HepG2 (cell line): ENCODE measurements around the gene AP4E1. TPM values are rescaled to one million over a fixed set of nuclear protein-coding genes. Genes with fewer than 3 reads are reported as not detected.

Experiments
- BRCA1 ChIP-seq: sonication (generic); formaldehyde crosslinking; IDR thresholded peaks from 2 replicates; pipeline ENCODE4 v1.4.0; 2020; ENCODE audit warnings: missing genetic modification reagents
- MATR3 ChIP-seq: sonication (generic); formaldehyde crosslinking; IDR thresholded peaks from 2 replicates; pipeline ENCODE4 v1.4.0; 2020; ENCODE audit warnings: missing genetic modification reagents
- MBD4 ChIP-seq: IDR thresholded peaks from 2 replicates; pipeline ENCODE4 v1.6.1; 2012; ENCODE audit warnings: low read length, inconsistent platforms, borderline replicate concordance
- PCBP2 ChIP-seq: fragments of 200-400 bp; formaldehyde crosslinking; optimal IDR thresholded peaks from 2 replicates; pipeline ENCODE3; 2018; ENCODE audit warnings: low read length, low read depth; ENCODE audit not compliant: poor library complexity, severe bottlenecking
- POGK ChIP-seq: sonication (generic); formaldehyde crosslinking; conservative IDR thresholded peaks from 2 replicates; pipeline ENCODE4 v1.8.0; 2022; ENCODE audit warnings: mild to moderate bottlenecking, moderate library complexity, missing genetic modification reagents
- SOX13 ChIP-seq, 3 experiments: fragments of 450-650 bp in 1 of 3; sonication (generic) in 1 of 3; formaldehyde crosslinking in 1 of 3; IDR thresholded peaks in 2 of 3; conservative IDR thresholded peaks in 1 of 3; 2 replicates each; pipeline versions ENCODE4 v1.5.0 to v1.6.1; 2016 to 2020; ENCODE audit warnings: antibody characterized with exemption in 1 of 3, mild to moderate bottlenecking in 1 of 3, missing compliant biosample characterization in 1 of 3, missing genetic modification reagents in 1 of 3, moderate library complexity in 1 of 3
- TARDBP ChIP-seq: sonication (generic); formaldehyde crosslinking; IDR thresholded peaks from 2 replicates; pipeline ENCODE4 v1.8.0; 2022; ENCODE audit warnings: mild to moderate bottlenecking, missing genetic modification reagents
- ZBTB37 ChIP-seq: sonication (generic); formaldehyde crosslinking; IDR thresholded peaks from 2 replicates; pipeline ENCODE4 v1.4.0; 2020; ENCODE audit warnings: mild to moderate bottlenecking, missing genetic modification reagents
- ZFY ChIP-seq: sonication (generic); formaldehyde crosslinking; IDR thresholded peaks from 2 replicates; pipeline ENCODE4 v1.4.0; 2020; ENCODE audit warnings: missing genetic modification reagents
- ZNF143 ChIP-seq: sonication (generic); formaldehyde crosslinking; IDR thresholded peaks from 2 replicates; pipeline ENCODE4 v1.4.0; 2020; ENCODE audit warnings: missing genetic modification reagents
- ZNF180 ChIP-seq: sonication (generic); formaldehyde crosslinking; IDR thresholded peaks from 2 replicates; pipeline ENCODE4 v1.4.0; 2020; ENCODE audit warnings: low read depth, missing genetic modification reagents, borderline replicate concordance
- ZNF280D ChIP-seq: sonication (generic); formaldehyde crosslinking; IDR thresholded peaks from 2 replicates; pipeline ENCODE4 v1.5.1; 2020; ENCODE audit warnings: mild to moderate bottlenecking, missing genetic modification reagents
- ZNF33B ChIP-seq: sonication (generic); formaldehyde crosslinking; IDR thresholded peaks from 2 replicates; pipeline ENCODE4 v1.5.1; 2020; ENCODE audit warnings: mild to moderate bottlenecking, missing genetic modification reagents
- ZNF432 ChIP-seq: sonication (generic); formaldehyde crosslinking; IDR thresholded peaks from 2 replicates; pipeline ENCODE4 v1.5.0; 2020; ENCODE audit warnings: missing genetic modification reagents, mild to moderate bottlenecking, borderline replicate concordance
- ZNF616 ChIP-seq: sonication (generic); formaldehyde crosslinking; IDR thresholded peaks from 2 replicates; pipeline ENCODE4 v1.5.0; 2020; ENCODE audit warnings: low read depth, mild to moderate bottlenecking, missing genetic modification reagents
- polyA plus RNA-seq, 8 experiments: library from polyadenylated mRNA; depleted of rRNA in 3 of 8; stranded (reverse) in 7 of 8; unstranded in 1 of 8; fragments of >200 nt; fragmentation: Illumina TruSeq in 4 of 8; extraction: Trizol in 4 of 8; gene quantifications; 2 replicates each; pipeline versions ENCODE4 v1.2.1 to v1.2.3, GENCODE V29; 2011 to 2016; ENCODE audit warnings: low read depth in 4 of 8, missing spikeins in 1 of 8, mixed read lengths in 1 of 8; ENCODE audit not compliant: insufficient read depth in 1 of 8
- total RNA-seq, 5 experiments: library from RNA; depleted of rRNA; stranded (reverse); fragments of >200 nt; fragmentation: Illumina TruSeq; extraction: Trizol; gene quantifications; 2 replicates each; pipeline ENCODE4 v1.2.3, GENCODE V29; 2016; ENCODE audit warnings: low read depth in 1 of 5
- TF ChIP-seq, protein P1 (sequence below): sonication (generic); formaldehyde crosslinking; IDR thresholded peaks from 2 replicates; pipeline ENCODE4 v1.4.0; 2020; ENCODE audit warnings: mild to moderate bottlenecking, missing genetic modification reagents

The AP4E1 gene
- total and polyA plus RNA-seq, 2 of the 13 experiments (the other 11 are each of a cell fraction or from before 2014, with no cell fraction given) = 2.2 to 7.8 TPM

- TF ChIP-seq, protein P1, sequence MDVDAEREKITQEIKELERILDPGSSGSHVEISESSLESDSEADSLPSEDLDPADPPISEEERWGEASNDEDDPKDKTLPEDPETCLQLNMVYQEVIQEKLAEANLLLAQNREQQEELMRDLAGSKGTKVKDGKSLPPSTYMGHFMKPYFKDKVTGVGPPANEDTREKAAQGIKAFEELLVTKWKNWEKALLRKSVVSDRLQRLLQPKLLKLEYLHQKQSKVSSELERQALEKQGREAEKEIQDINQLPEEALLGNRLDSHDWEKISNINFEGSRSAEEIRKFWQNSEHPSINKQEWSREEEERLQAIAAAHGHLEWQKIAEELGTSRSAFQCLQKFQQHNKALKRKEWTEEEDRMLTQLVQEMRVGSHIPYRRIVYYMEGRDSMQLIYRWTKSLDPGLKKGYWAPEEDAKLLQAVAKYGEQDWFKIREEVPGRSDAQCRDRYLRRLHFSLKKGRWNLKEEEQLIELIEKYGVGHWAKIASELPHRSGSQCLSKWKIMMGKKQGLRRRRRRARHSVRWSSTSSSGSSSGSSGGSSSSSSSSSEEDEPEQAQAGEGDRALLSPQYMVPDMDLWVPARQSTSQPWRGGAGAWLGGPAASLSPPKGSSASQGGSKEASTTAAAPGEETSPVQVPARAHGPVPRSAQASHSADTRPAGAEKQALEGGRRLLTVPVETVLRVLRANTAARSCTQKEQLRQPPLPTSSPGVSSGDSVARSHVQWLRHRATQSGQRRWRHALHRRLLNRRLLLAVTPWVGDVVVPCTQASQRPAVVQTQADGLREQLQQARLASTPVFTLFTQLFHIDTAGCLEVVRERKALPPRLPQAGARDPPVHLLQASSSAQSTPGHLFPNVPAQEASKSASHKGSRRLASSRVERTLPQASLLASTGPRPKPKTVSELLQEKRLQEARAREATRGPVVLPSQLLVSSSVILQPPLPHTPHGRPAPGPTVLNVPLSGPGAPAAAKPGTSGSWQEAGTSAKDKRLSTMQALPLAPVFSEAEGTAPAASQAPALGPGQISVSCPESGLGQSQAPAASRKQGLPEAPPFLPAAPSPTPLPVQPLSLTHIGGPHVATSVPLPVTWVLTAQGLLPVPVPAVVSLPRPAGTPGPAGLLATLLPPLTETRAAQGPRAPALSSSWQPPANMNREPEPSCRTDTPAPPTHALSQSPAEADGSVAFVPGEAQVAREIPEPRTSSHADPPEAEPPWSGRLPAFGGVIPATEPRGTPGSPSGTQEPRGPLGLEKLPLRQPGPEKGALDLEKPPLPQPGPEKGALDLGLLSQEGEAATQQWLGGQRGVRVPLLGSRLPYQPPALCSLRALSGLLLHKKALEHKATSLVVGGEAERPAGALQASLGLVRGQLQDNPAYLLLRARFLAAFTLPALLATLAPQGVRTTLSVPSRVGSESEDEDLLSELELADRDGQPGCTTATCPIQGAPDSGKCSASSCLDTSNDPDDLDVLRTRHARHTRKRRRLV (CRISPR knock-in tag) = no peak
- no peak for TF ChIP-seq ZNF33B (CRISPR knock-in tag)
- no peak for TF ChIP-seq SOX13 (IDR thresholded peaks at IDR 0.05)
- TF ChIP-seq SOX13 (CRISPR knock-in tag; conservative IDR thresholded peaks at IDR 0.05 in 1 of 2, IDR thresholded peaks at IDR 0.05 in 1 of 2) = peak in 1 of 2 experiments; percentile 25; a peak in 1 of 4 replicates
- TF ChIP-seq ZNF143 (CRISPR knock-in tag) = no peak
- TF ChIP-seq MBD4 = no peak
- TF ChIP-seq ZNF180 (CRISPR knock-in tag) = no peak
- no peak for TF ChIP-seq ZNF432 (CRISPR knock-in tag)
- TF ChIP-seq ZBTB37 (CRISPR knock-in tag) = no peak
- peak; percentile 48; the same call in 1 of the 2 replicates for TF ChIP-seq TARDBP (CRISPR knock-in tag)
- TF ChIP-seq ZNF280D (CRISPR knock-in tag) = no peak
- no peak for TF ChIP-seq MATR3
- no peak for TF ChIP-seq BRCA1 (CRISPR knock-in tag)
- TF ChIP-seq PCBP2 = no peak
- TF ChIP-seq POGK (CRISPR knock-in tag) = no peak
- TF ChIP-seq ZNF616 (CRISPR knock-in tag) = no peak
- TF ChIP-seq ZFY (CRISPR knock-in tag) = no peak
Observed at GRCh38 chr15:51046799-51047449, 138.4 kb downstream of the AP4E1 start (continued).
